Panc1 (cell line): ENCODE measurements around the gene MATN1.

Experiments
- CTCF ChIP-seq: fragments of 450-650 bp; IDR thresholded peaks from 2 replicates; pipeline ENCODE4 v1.5.1; 2017; ENCODE audit warnings: mild to moderate bottlenecking
- POLR2AphosphoS5 ChIP-seq: IDR thresholded peaks from 2 replicates; pipeline ENCODE4 v1.6.1; 2012; ENCODE audit warnings: mild to moderate bottlenecking, low read depth, low read length, moderate library complexity
- REST ChIP-seq, 2 experiments: IDR thresholded peaks; 2 replicates each; pipeline ENCODE4 v1.6.1; 2011 to 2012; ENCODE audit warnings: low read depth in 2 of 2, control low read depth in 1 of 2, low read length in 1 of 2, mild to moderate bottlenecking in 1 of 2, moderate library complexity in 1 of 2; ENCODE audit not compliant: insufficient read depth in 1 of 2
- SIN3A ChIP-seq: IDR thresholded peaks from 2 replicates; pipeline ENCODE4 v1.6.1; 2012; ENCODE audit warnings: low read depth, mild to moderate bottlenecking, low read length, moderate library complexity, borderline replicate concordance; ENCODE audit not compliant: insufficient read depth
- TCF7L2 ChIP-seq: IDR thresholded peaks from 2 replicates; pipeline ENCODE4 v1.6.1; 2011; ENCODE audit warnings: mild to moderate bottlenecking, low read depth, low read length, inconsistent platforms

- TF ChIP-seq CTCF (no peak), REST (IDR thresholded peaks at IDR 0.05; ENCODE audit: insufficient read depth in 1 of 2, low read depth in 2 of 2, low read length in 1 of 2) (no peak), POLR2AphosphoS5 (no peak), SIN3A (no peak), TCF7L2 (no peak)
Measured at GRCh38 chr1:30672661-30673060, 50.7 kb downstream of the MATN1 start.
